ENCODE measurements around the gene ATP2A3. TPM values are rescaled to one million over a fixed set of nuclear protein-coding genes. Genes with fewer than 3 reads are reported as not detected.

ATP2A3 gene
- total RNA-seq, 4 donors from 2014 or later, result 78.6 to 231 (median 112) TPM

GRCh38 chr17:4003501-4004421, 39.5 kb upstream of the ATP2A3 start:
- Histone ChIP-seq H3K27ac (peak overlapping the region in 3 of 4 donors; percentile 58 to 78 (median 72)), H3K4me3 (no peak overlapping the region), H3K27me3 (no peaks in the 10 kb centered on the region), H3K9me3 (no peaks in the 10 kb centered on the region), H3K36me3 (peaks cover 0 to 36% (median 0%) of the 10 kb centered on the region in 3 donors), H3K4me1 (peaks cover 0 to 25% (median 9%) of the 10 kb centered on the region in 4 donors)
- TF ChIP-seq POLR2A (IDR thresholded peaks at IDR 0.05) (no peak), CTCF (IDR thresholded peaks at IDR 0.05) (no peak)
- peak in 2 of 3 donors; percentile 78 to 86 for DNase-seq

GRCh38 chr17:4003131-4003500, 38.9 kb upstream of the ATP2A3 start:
- peaks cover 0 to 30% (median 0%) of the 10 kb centered on the region in 3 donors for H3K36me3 ChIP-seq
- H3K4me3 ChIP-seq, result no peak overlapping the region
- peak; percentile 25 to 56 (median 52) for DNase-seq
- H3K27ac ChIP-seq, result peak overlapping the region in 2 of 4 donors; percentile 72 to 78
- H3K4me1 ChIP-seq, result peaks cover 0 to 25% (median 9%) of the 10 kb centered on the region in 4 donors
- no peaks in the 10 kb centered on the region for H3K9me3 ChIP-seq
- no peak for TF ChIP-seq CTCF (IDR thresholded peaks at IDR 0.05)
- TF ChIP-seq POLR2A (IDR thresholded peaks at IDR 0.05), result no peak
- no peaks in the 10 kb centered on the region for H3K27me3 ChIP-seq

- H3K27me3 ChIP-seq, result no peaks in the 10 kb centered on the region
- peak in 1 of 3 donors; percentile 27 for DNase-seq
- H3K9me3 ChIP-seq, result no peaks in the 10 kb centered on the region
- H3K36me3 ChIP-seq, result peaks cover 0 to 10% (median 0%) of the 10 kb centered on the region in 3 donors
- TF ChIP-seq POLR2A (IDR thresholded peaks at IDR 0.05) (no peak), CTCF (IDR thresholded peaks at IDR 0.05) (no peak)
- no peak overlapping the region for H3K27ac ChIP-seq
- peaks cover 0 to 25% (median 9%) of the 10 kb centered on the region in 4 donors for H3K4me1 ChIP-seq
- H3K4me3 ChIP-seq, result no peak overlapping the region
Measured at GRCh38 chr17:4001048-4001590, 36.9 kb upstream of the ATP2A3 start.

GRCh38 chr17:3998436-3998835, 34.2 kb upstream of the ATP2A3 start:
- peak in 1 of 3 donors; percentile 23 for DNase-seq
- no peaks in the 10 kb centered on the region for H3K27me3 ChIP-seq
- peaks cover 0 to 7% (median 0%) of the 10 kb centered on the region in 4 donors for H3K4me1 ChIP-seq
- no peak overlapping the region for H3K27ac ChIP-seq
- no peaks in the 10 kb centered on the region for H3K36me3 ChIP-seq
- no peak overlapping the region for H3K4me3 ChIP-seq
- H3K9me3 ChIP-seq, result no peaks in the 10 kb centered on the region
- TF ChIP-seq CTCF (IDR thresholded peaks at IDR 0.05) (no peak), POLR2A (IDR thresholded peaks at IDR 0.05) (no peak)

- Histone ChIP-seq H3K27ac (no peak overlapping the region), H3K4me3 (no peak overlapping the region), H3K27me3 (no peaks in the 10 kb centered on the region), H3K9me3 (no peaks in the 10 kb centered on the region), H3K4me1 (no peaks in the 10 kb centered on the region), H3K36me3 (no peaks in the 10 kb centered on the region)
- DNase-seq, result no peak
- TF ChIP-seq CTCF (IDR thresholded peaks at IDR 0.05) (no peak), POLR2A (IDR thresholded peaks at IDR 0.05) (no peak)
Measured at GRCh38 chr17:3995067-3995466, 30.8 kb upstream of the ATP2A3 start.
